Activated CD4-positive, alpha-beta T cell treated with anti-CD3 and anti-CD28 coated beads, Interleukin-2, amount 50 U/mL, for 24 hours (primary cell): ENCODE data around the gene POM121.
"Not testable (repeated sequence)": the region's sequence is repeated elsewhere in the genome, so short reads cannot be mapped to it uniquely, and the experiment has no call there.

Experiments used
- DNase-seq, 2 donors: peaks; one replicate each; pipeline ENCODE4 v3.0.0-alpha.2; 2020; ENCODE audit warnings: low read depth in 1 of 2, low spot score in 1 of 2

The POM121 gene

GRCh38 chr7:72924733-72925545, at the start of gene POM121:
Gene POM121 (plus strand): TSS chr7:72925095. CDS start chr7:72925122, 27 bp downstream.
- DNase-seq, result peak; percentile 72 to 77

GRCh38 chr7:72879079-72879736, 45.7 kb upstream of the POM121 start:
- DNase-seq, result peak; percentile 47 to 71

GRCh38 chr7:72879737-72880215, 45.1 kb upstream of the POM121 start:
- DNase-seq, result peak; percentile 3 to 21

- not testable (repeated sequence) for DNase-seq
These were observed 33.1 kb upstream of the POM121 start for GRCh38 chr7:72891750-72892149.

- DNase-seq, result not testable (repeated sequence)
These were observed 20.2 kb upstream of the POM121 start for GRCh38 chr7:72904740-72905139.

GRCh38 chr7:72908422-72908821, 16.5 kb upstream of the POM121 start:
- DNase-seq, result not testable (repeated sequence)

GRCh38 chr7:72911395-72911794, 13.5 kb upstream of the POM121 start:
- not testable (repeated sequence) for DNase-seq

- not testable (repeated sequence) for DNase-seq
These were observed 11.1 kb upstream of the POM121 start for GRCh38 chr7:72913750-72914149.

- peak; percentile 11 to 47 for DNase-seq
These were observed 10.0 kb upstream of the POM121 start for GRCh38 chr7:72914756-72915525.

GRCh38 chr7:72919256-72919775, 5.6 kb upstream of the POM121 start:
- no peak for DNase-seq

GRCh38 chr7:72924386-72924732, 536 bp upstream of the POM121 start:
- no peak for DNase-seq

- DNase-seq, result no peak
These were observed 738 bp downstream of the POM121 start for GRCh38 chr7:72925546-72926120.

GRCh38 chr7:72927791-72928190, 2.9 kb downstream of the POM121 start:
- DNase-seq, result not testable (repeated sequence)

- not testable (repeated sequence) for DNase-seq
These were observed 3.3 kb downstream of the POM121 start for GRCh38 chr7:72928216-72928615.

- not testable (repeated sequence) for DNase-seq
These were observed 17.3 kb downstream of the POM121 start for GRCh38 chr7:72942022-72942705.

- DNase-seq, result not testable (repeated sequence)
These were observed 18.1 kb downstream of the POM121 start for GRCh38 chr7:72942956-72943355.

GRCh38 chr7:72944937-72945336, 20.0 kb downstream of the POM121 start:
- DNase-seq, result not testable (repeated sequence)

GRCh38 chr7:72945597-72945996, 20.7 kb downstream of the POM121 start:
- not testable (repeated sequence) for DNase-seq

GRCh38 chr7:72946130-72946745, 21.3 kb downstream of the POM121 start:
- not testable (repeated sequence) for DNase-seq

GRCh38 chr7:72948714-72949113, 23.8 kb downstream of the POM121 start:
- not testable (repeated sequence) for DNase-seq
